ENCODE results near the gene MRE11. TPM values are rescaled to one million over a fixed set of nuclear protein-coding genes. Genes with fewer than 3 reads are reported as not detected.

The MRE11 gene
- total RNA-seq, 1 donor from 2014 or later = 16.7 TPM

GRCh38 chr11:94525546-94526324, 32.1 kb upstream of the MRE11 start:
- H3K27ac ChIP-seq (ENCODE audit: low read depth, low read length) = no peak overlapping the region

GRCh38 chr11:94524341-94524740, 30.7 kb upstream of the MRE11 start:
- H3K4me1 ChIP-seq (ENCODE audit: control insufficient read depth in 3 of 3, insufficient read depth in 3 of 3, low read length in 3 of 3) = no peaks in the 10 kb centered on the region
- H3K4me3 ChIP-seq (ENCODE audit: low read length in 3 of 3) = no peak overlapping the region
- H3K9me3 ChIP-seq (ENCODE audit: control insufficient read depth in 3 of 3, low read length in 3 of 3) = no peaks in the 10 kb centered on the region
- H3K27ac ChIP-seq (ENCODE audit: low read depth, low read length) = no peak overlapping the region
- H3K36me3 ChIP-seq (ENCODE audit: control insufficient read depth in 3 of 3, insufficient read depth in 3 of 3, low read length in 3 of 3) = no peaks in the 10 kb centered on the region
- H3K9ac ChIP-seq (ENCODE audit: low read depth in 1 of 3, low read length in 3 of 3) = no peak overlapping the region
- H3K27me3 ChIP-seq (ENCODE audit: control insufficient read depth in 3 of 3, insufficient read depth in 3 of 3, low read length in 3 of 3) = peaks cover 0 to 2% (median 0%) of the 10 kb centered on the region in 3 donors

More at GRCh38 chr11:94525546-94526324, 32.1 kb upstream of the MRE11 start:
- H3K9me3 ChIP-seq (ENCODE audit: control insufficient read depth in 3 of 3, low read length in 3 of 3) = no peaks in the 10 kb centered on the region
- no peaks in the 10 kb centered on the region for H3K36me3 ChIP-seq (ENCODE audit: control insufficient read depth in 3 of 3, insufficient read depth in 3 of 3, low read length in 3 of 3)
- H3K4me3 ChIP-seq (ENCODE audit: low read length in 3 of 3) = no peak overlapping the region
- H3K9ac ChIP-seq (ENCODE audit: low read depth in 1 of 3, low read length in 3 of 3) = no peak overlapping the region
- H3K27me3 ChIP-seq (ENCODE audit: control insufficient read depth in 3 of 3, insufficient read depth in 3 of 3, low read length in 3 of 3) = peaks cover 0 to 2% (median 0%) of the 10 kb centered on the region in 3 donors
- no peaks in the 10 kb centered on the region for H3K4me1 ChIP-seq (ENCODE audit: control insufficient read depth in 3 of 3, insufficient read depth in 3 of 3, low read length in 3 of 3)

- Histone ChIP-seq H3K27ac (ENCODE audit: low read depth, low read length) (no peak overlapping the region), H3K9me3 (ENCODE audit: control insufficient read depth in 3 of 3, low read length in 3 of 3) (no peaks in the 10 kb centered on the region), H3K27me3 (ENCODE audit: control insufficient read depth in 3 of 3, insufficient read depth in 3 of 3, low read length in 3 of 3) (no peaks in the 10 kb centered on the region), H3K4me3 (ENCODE audit: low read length in 3 of 3) (no peak overlapping the region), H3K36me3 (ENCODE audit: control insufficient read depth in 3 of 3, insufficient read depth in 3 of 3, low read length in 3 of 3) (no peaks in the 10 kb centered on the region), H3K9ac (ENCODE audit: low read depth in 1 of 3, low read length in 3 of 3) (no peak overlapping the region), H3K4me1 (ENCODE audit: control insufficient read depth in 3 of 3, insufficient read depth in 3 of 3, low read length in 3 of 3) (no peaks in the 10 kb centered on the region)
Measured at GRCh38 chr11:94521684-94522083, 28.0 kb upstream of the MRE11 start.

GRCh38 chr11:94519478-94520084, 25.9 kb upstream of the MRE11 start:
- H3K4me3 ChIP-seq (ENCODE audit: low read length in 3 of 3) = no peak overlapping the region

GRCh38 chr11:94518300-94518699, 24.7 kb upstream of the MRE11 start:
- no peak overlapping the region for H3K9ac ChIP-seq (ENCODE audit: low read depth in 1 of 3, low read length in 3 of 3)
- no peaks in the 10 kb centered on the region for H3K9me3 ChIP-seq (ENCODE audit: control insufficient read depth in 3 of 3, low read length in 3 of 3)
- no peak overlapping the region for H3K4me3 ChIP-seq (ENCODE audit: low read length in 3 of 3)
- no peaks in the 10 kb centered on the region for H3K36me3 ChIP-seq (ENCODE audit: control insufficient read depth in 3 of 3, insufficient read depth in 3 of 3, low read length in 3 of 3)
- no peaks in the 10 kb centered on the region for H3K4me1 ChIP-seq (ENCODE audit: control insufficient read depth in 3 of 3, insufficient read depth in 3 of 3, low read length in 3 of 3)
- no peak overlapping the region for H3K27ac ChIP-seq (ENCODE audit: low read depth, low read length)
- H3K27me3 ChIP-seq (ENCODE audit: control insufficient read depth in 3 of 3, insufficient read depth in 3 of 3, low read length in 3 of 3) = no peaks in the 10 kb centered on the region

More at GRCh38 chr11:94519478-94520084, 25.9 kb upstream of the MRE11 start:
- Histone ChIP-seq H3K36me3 (ENCODE audit: control insufficient read depth in 3 of 3, insufficient read depth in 3 of 3, low read length in 3 of 3) (no peaks in the 10 kb centered on the region), H3K27ac (ENCODE audit: low read depth, low read length) (no peak overlapping the region), H3K9ac (ENCODE audit: low read depth in 1 of 3, low read length in 3 of 3) (no peak overlapping the region), H3K27me3 (ENCODE audit: control insufficient read depth in 3 of 3, insufficient read depth in 3 of 3, low read length in 3 of 3) (no peaks in the 10 kb centered on the region), H3K9me3 (ENCODE audit: control insufficient read depth in 3 of 3, low read length in 3 of 3) (no peaks in the 10 kb centered on the region), H3K4me1 (ENCODE audit: control insufficient read depth in 3 of 3, insufficient read depth in 3 of 3, low read length in 3 of 3) (no peaks in the 10 kb centered on the region)

- H3K27ac ChIP-seq (ENCODE audit: low read depth, low read length) = no peak overlapping the region
Measured at GRCh38 chr11:94516725-94517124, 23.1 kb upstream of the MRE11 start.

GRCh38 chr11:94515398-94515797, 21.8 kb upstream of the MRE11 start:
- H3K9me3 ChIP-seq (ENCODE audit: control insufficient read depth in 3 of 3, low read length in 3 of 3) = no peaks in the 10 kb centered on the region
- peaks cover 3 to 7% (median 4%) of the 10 kb centered on the region in 3 donors for H3K4me1 ChIP-seq (ENCODE audit: control insufficient read depth in 3 of 3, insufficient read depth in 3 of 3, low read length in 3 of 3)
- no peak overlapping the region for H3K27ac ChIP-seq (ENCODE audit: low read depth, low read length)
- no peaks in the 10 kb centered on the region for H3K36me3 ChIP-seq (ENCODE audit: control insufficient read depth in 3 of 3, insufficient read depth in 3 of 3, low read length in 3 of 3)
- no peak overlapping the region for H3K9ac ChIP-seq (ENCODE audit: low read depth in 1 of 3, low read length in 3 of 3)
- H3K27me3 ChIP-seq (ENCODE audit: control insufficient read depth in 3 of 3, insufficient read depth in 3 of 3, low read length in 3 of 3) = peaks cover 0 to 4% (median 3%) of the 10 kb centered on the region in 3 donors
- no peak overlapping the region for H3K4me3 ChIP-seq (ENCODE audit: low read length in 3 of 3)

More at GRCh38 chr11:94516725-94517124, 23.1 kb upstream of the MRE11 start:
- Histone ChIP-seq H3K27me3 (ENCODE audit: control insufficient read depth in 3 of 3, insufficient read depth in 3 of 3, low read length in 3 of 3) (peaks cover 0 to 4% (median 3%) of the 10 kb centered on the region in 3 donors), H3K9ac (ENCODE audit: low read depth in 1 of 3, low read length in 3 of 3) (no peak overlapping the region), H3K9me3 (ENCODE audit: control insufficient read depth in 3 of 3, low read length in 3 of 3) (no peaks in the 10 kb centered on the region), H3K36me3 (ENCODE audit: control insufficient read depth in 3 of 3, insufficient read depth in 3 of 3, low read length in 3 of 3) (no peaks in the 10 kb centered on the region), H3K4me3 (ENCODE audit: low read length in 3 of 3) (no peak overlapping the region), H3K4me1 (ENCODE audit: control insufficient read depth in 3 of 3, insufficient read depth in 3 of 3, low read length in 3 of 3) (peaks cover 3 to 7% (median 4%) of the 10 kb centered on the region in 3 donors)

- H3K4me3 ChIP-seq (ENCODE audit: low read length in 3 of 3) = no peak overlapping the region
- H3K27ac ChIP-seq (ENCODE audit: low read depth, low read length) = no peak overlapping the region
- H3K9ac ChIP-seq (ENCODE audit: low read depth in 1 of 3, low read length in 3 of 3) = no peak overlapping the region
- peaks cover 3 to 7% (median 4%) of the 10 kb centered on the region in 3 donors for H3K4me1 ChIP-seq (ENCODE audit: control insufficient read depth in 3 of 3, insufficient read depth in 3 of 3, low read length in 3 of 3)
- H3K9me3 ChIP-seq (ENCODE audit: control insufficient read depth in 3 of 3, low read length in 3 of 3) = no peaks in the 10 kb centered on the region
- H3K36me3 ChIP-seq (ENCODE audit: control insufficient read depth in 3 of 3, insufficient read depth in 3 of 3, low read length in 3 of 3) = no peaks in the 10 kb centered on the region
- peaks cover 0 to 4% (median 3%) of the 10 kb centered on the region in 3 donors for H3K27me3 ChIP-seq (ENCODE audit: control insufficient read depth in 3 of 3, insufficient read depth in 3 of 3, low read length in 3 of 3)
Measured at GRCh38 chr11:94513091-94513490, 19.4 kb upstream of the MRE11 start.

GRCh38 chr11:94511932-94512781, 18.5 kb upstream of the MRE11 start, which contains the start of gene C11orf97:
TSS of gene C11orf97 (plus strand) at chr11:94512461. CDS start at chr11:94512529, 68 bp downstream.
- Histone ChIP-seq H3K27me3 (ENCODE audit: control insufficient read depth in 3 of 3, insufficient read depth in 3 of 3, low read length in 3 of 3) (peaks cover 0 to 4% (median 3%) of the 10 kb centered on the region in 3 donors), H3K4me3 (ENCODE audit: low read length in 3 of 3) (peak within 1 kb of the TSS; percentile 56 to 74 (median 74)), H3K36me3 (ENCODE audit: control insufficient read depth in 3 of 3, insufficient read depth in 3 of 3, low read length in 3 of 3) (no peaks in the 10 kb centered on the region), H3K9me3 (ENCODE audit: control insufficient read depth in 3 of 3, low read length in 3 of 3) (no peaks in the 10 kb centered on the region), H3K27ac (ENCODE audit: low read depth, low read length) (no peak within 1 kb of the TSS), H3K9ac (ENCODE audit: low read depth in 1 of 3, low read length in 3 of 3) (peak within 1 kb of the TSS; percentile 48 to 66 (median 51)), H3K4me1 (ENCODE audit: control insufficient read depth in 3 of 3, insufficient read depth in 3 of 3, low read length in 3 of 3) (peaks cover 3 to 7% (median 4%) of the 10 kb centered on the region in 3 donors)
